ENCODE data around the gene RNF212. TPM values are rescaled to one million over a fixed set of nuclear protein-coding genes. Genes with fewer than 3 reads are reported as not detected.

Gene RNF212
- total and polyA plus RNA-seq, 9 of the 15 experiments (the other 6 are each of a cell fraction or from before 2014, with no cell fraction given) = 0.04 TPM; not detected in 8

DNA sequence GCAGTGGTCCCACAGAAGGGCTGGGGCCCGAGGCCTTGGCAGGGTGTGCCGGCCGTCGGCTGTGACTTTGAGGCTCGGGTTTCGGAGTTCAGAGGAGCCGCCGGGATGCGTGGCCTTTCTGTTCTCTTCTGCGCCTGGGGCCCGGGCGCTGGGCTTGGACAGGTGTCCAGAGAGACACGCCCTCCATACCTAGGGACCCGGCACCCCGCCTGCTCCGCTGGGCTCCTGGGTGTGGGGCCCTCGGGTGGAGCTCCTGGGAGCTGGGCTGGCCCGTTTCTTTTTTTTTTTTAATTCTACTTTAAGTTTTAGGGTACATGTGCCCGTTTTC, 90.7 kb downstream of the RNF212 start (continued):
- no peak for TF ChIP-seq KAT7 (CRISPR knock-in tag; IDR thresholded peaks at IDR 0.05; ENCODE audit: borderline replicate concordance)
- no peak for TF ChIP-seq HNRNPK (IDR thresholded peaks at IDR 0.05; ENCODE audit: low read depth, low read length, poor library complexity, severe bottlenecking)
- no peak for TF ChIP-seq HOXB6 (CRISPR knock-in tag; IDR thresholded peaks at IDR 0.05; ENCODE audit: borderline replicate concordance)
- no peak for TF ChIP-seq CREBBP (IDR thresholded peaks at IDR 0.05; ENCODE audit: low read depth, low read length)
- no peak for TF ChIP-seq EP400 (IDR thresholded peaks at IDR 0.05)
- no peak for TF ChIP-seq MTF1 (CRISPR knock-in tag; IDR thresholded peaks at IDR 0.05; ENCODE audit: borderline replicate concordance)
- TF ChIP-seq ZNF12 (CRISPR knock-in tag; IDR thresholded peaks at IDR 0.05) = no peak
- TF ChIP-seq, protein P1, sequence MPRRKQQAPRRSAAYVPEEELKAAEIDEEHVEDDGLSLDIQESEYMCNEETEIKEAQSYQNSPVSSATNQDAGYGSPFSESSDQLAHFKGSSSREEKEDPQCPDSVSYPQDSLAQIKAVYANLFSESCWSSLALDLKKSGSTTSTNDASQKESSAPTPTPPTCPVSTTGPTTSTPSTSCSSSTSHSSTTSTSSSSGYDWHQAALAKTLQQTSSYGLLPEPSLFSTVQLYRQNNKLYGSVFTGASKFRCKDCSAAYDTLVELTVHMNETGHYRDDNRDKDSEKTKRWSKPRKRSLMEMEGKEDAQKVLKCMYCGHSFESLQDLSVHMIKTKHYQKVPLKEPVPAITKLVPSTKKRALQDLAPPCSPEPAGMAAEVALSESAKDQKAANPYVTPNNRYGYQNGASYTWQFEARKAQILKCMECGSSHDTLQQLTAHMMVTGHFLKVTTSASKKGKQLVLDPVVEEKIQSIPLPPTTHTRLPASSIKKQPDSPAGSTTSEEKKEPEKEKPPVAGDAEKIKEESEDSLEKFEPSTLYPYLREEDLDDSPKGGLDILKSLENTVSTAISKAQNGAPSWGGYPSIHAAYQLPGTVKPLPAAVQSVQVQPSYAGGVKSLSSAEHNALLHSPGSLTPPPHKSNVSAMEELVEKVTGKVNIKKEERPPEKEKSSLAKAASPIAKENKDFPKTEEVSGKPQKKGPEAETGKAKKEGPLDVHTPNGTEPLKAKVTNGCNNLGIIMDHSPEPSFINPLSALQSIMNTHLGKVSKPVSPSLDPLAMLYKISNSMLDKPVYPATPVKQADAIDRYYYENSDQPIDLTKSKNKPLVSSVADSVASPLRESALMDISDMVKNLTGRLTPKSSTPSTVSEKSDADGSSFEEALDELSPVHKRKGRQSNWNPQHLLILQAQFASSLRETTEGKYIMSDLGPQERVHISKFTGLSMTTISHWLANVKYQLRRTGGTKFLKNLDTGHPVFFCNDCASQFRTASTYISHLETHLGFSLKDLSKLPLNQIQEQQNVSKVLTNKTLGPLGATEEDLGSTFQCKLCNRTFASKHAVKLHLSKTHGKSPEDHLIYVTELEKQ (CRISPR knock-in tag; IDR thresholded peaks at IDR 0.05) = no peak
- TF ChIP-seq MCM2 (IDR thresholded peaks at IDR 0.05; ENCODE audit: low read depth) = no peak

Measured in K562 (cell line).